Measurements from ENCODE around the gene EMILIN3. TPM values are rescaled to one million over a fixed set of nuclear protein-coding genes. Genes with fewer than 3 reads are reported as not detected.

The EMILIN3 gene
- total and polyA plus RNA-seq, 2 of the 8 experiments (the other 6 are each of a cell fraction or from before 2014, with no cell fraction given), result 3.8 to 5.2 TPM

GRCh38 chr20:41345729-41346067, 20.9 kb downstream of the EMILIN3 start:
- Histone ChIP-seq H3K9ac (replicated peaks in 1 of 4; ENCODE audit: extremely low read depth in 1 of 4, low read depth in 3 of 4, low read length in 3 of 4) (no peak overlapping the region), H4K8ac (ENCODE audit: extremely low read depth, insufficient read depth, low read length) (no peak overlapping the region), H3K4me3 (ENCODE audit: extremely low read depth in 1 of 4, insufficient read depth in 2 of 4, low read depth in 3 of 4, low read length in 4 of 4) (no peak overlapping the region), H4K5ac (ENCODE audit: insufficient read length, low read depth, low read length) (no peak overlapping the region), H3K27me3 (replicated peaks in 1 of 4; ENCODE audit: control insufficient read depth in 3 of 4, extremely low read depth in 1 of 4, insufficient read depth in 3 of 4, low read length in 3 of 4) (no peaks in the 10 kb centered on the region), H4K20me1 (replicated peaks in 1 of 2; ENCODE audit: control insufficient read depth in 1 of 2, insufficient read depth in 2 of 2, low read length in 2 of 2) (peaks cover 0 to 1% of the 10 kb centered on the region in 2 experiments), H4K91ac (replicated peaks; ENCODE audit: insufficient read length, low read length) (no peak overlapping the region), H3K79me1 (ENCODE audit: low read depth, low read length) (no peaks in the 10 kb centered on the region), H3K14ac (ENCODE audit: insufficient read length) (no peak overlapping the region), H3K4ac (replicated peaks; ENCODE audit: insufficient read length, low read depth, low read length) (no peak overlapping the region), H3K4me2 (ENCODE audit: insufficient read depth in 1 of 2, low read depth in 2 of 2, low read length in 2 of 2) (no peak overlapping the region), H2BK5ac (ENCODE audit: low read depth, low read length) (no peak overlapping the region), H3K4me1 (replicated peaks in 1 of 4; ENCODE audit: control insufficient read depth in 3 of 4, insufficient read depth in 4 of 4, low read length in 3 of 4) (peaks cover 0 to 7% (median 3%) of the 10 kb centered on the region in 4 experiments; a peak in 4 of 7 replicates), H2BK120ac (replicated peaks; ENCODE audit: low read depth, low read length) (no peak overlapping the region), H3K18ac (ENCODE audit: extremely low read depth, low read length) (no peak overlapping the region), H3K36me3 (ENCODE audit: control insufficient read depth in 2 of 4, insufficient read depth in 4 of 4, low read length in 3 of 4) (no peaks in the 10 kb centered on the region), H2AK5ac (ENCODE audit: low read depth, low read length) (0 out of 2 replicates have a peak overlapping the region, but pooled peaks have one; percentile 11), H3K9me3 (ENCODE audit: insufficient read depth in 2 of 2, low read depth in 1 of 2, low read length in 1 of 2) (no peaks in the 10 kb centered on the region), H2AFZ (ENCODE audit: low read length) (no peak overlapping the region), H2BK12ac (ENCODE audit: low read depth, low read length) (no peak overlapping the region), H3K79me2 (ENCODE audit: control insufficient read depth in 1 of 2, insufficient read depth in 2 of 2, low read length in 2 of 2) (no peaks in the 10 kb centered on the region), H3K23me2 (ENCODE audit: low read depth, low read length) (no peaks in the 10 kb centered on the region; the same call in 1 of the 2 replicates), H3K27ac (ENCODE audit: low read depth, low read length) (no peak overlapping the region), H2BK20ac (ENCODE audit: low read length) (no peak overlapping the region), H3K23ac (ENCODE audit: insufficient read length) (no peak overlapping the region), H2BK15ac (ENCODE audit: low read length) (no peak overlapping the region), H3K56ac (replicated peaks; ENCODE audit: insufficient read length, low read depth, low read length) (no peak overlapping the region)
- POLR2A ChIA-PET (ENCODE audit: partially characterized antibody), result no interaction called here
- TF ChIP-seq CTBP2 (IDR thresholded peaks at IDR 0.05; ENCODE audit: borderline replicate concordance, insufficient read depth, insufficient read length, low read length) (no peak), RAD21 (IDR thresholded peaks at IDR 0.05 in 1 of 2, conservative IDR thresholded peaks at IDR 0.05 in 1 of 2; ENCODE audit: low read depth in 2 of 2, low read length in 2 of 2) (no peak), HDAC2 (IDR thresholded peaks at IDR 0.05; ENCODE audit: borderline replicate concordance in 1 of 2, low read depth in 2 of 2, low read length in 2 of 2) (no peak), JUND (IDR thresholded peaks at IDR 0.05; ENCODE audit: low read length) (no peak), PHF8 (conservative IDR thresholded peaks at IDR 0.05; ENCODE audit: low read depth, low read length) (no peak), NANOG (IDR thresholded peaks at IDR 0.05; ENCODE audit: insufficient read depth, low read depth, low read length, poor library complexity, severe bottlenecking) (no peak), KDM5A (IDR thresholded peaks at IDR 0.05; ENCODE audit: low read length) (no peak), RXRA (IDR thresholded peaks at IDR 0.05; ENCODE audit: insufficient read depth, low read depth, low read length) (no peak), CTCF (IDR thresholded peaks at IDR 0.05; ENCODE audit: control extremely low read depth in 1 of 3, insufficient read depth in 1 of 3, low read depth in 1 of 3, low read length in 3 of 3) (no peak), BCL11A (IDR thresholded peaks at IDR 0.05; ENCODE audit: low read depth in 2 of 2, low read length in 2 of 2) (no peak)
- DNase-seq (ENCODE audit: low read depth in 1 of 2, low spot score in 2 of 2), result no peak
- 86% methylated on average over 17 of the region's 17 CpGs; no CpG with 5 or more reads in 1 of the 2 experiments for WGBS, 2 experiments (ENCODE audit: extremely low coverage in 1 of 2, insufficient coverage in 1 of 2, insufficient read length in 1 of 2, insufficient replicate concordance in 2 of 2, low coverage in 1 of 2, low lambda C conversion rate in 2 of 2, missing lambda C conversion rate in 1 of 2)
- no peak for FAIRE-seq
- CTCF ChIA-PET (ENCODE audit: partially characterized antibody), result interaction anchor here (0.6 to 3.2 kb wide), 3 partner anchors 17 to 95 kb away, joined by 3 to 13 read pairs (median 6); no protein-coding TSS in a partner anchor

Data from H1 (cell line).